Endodermal cell (in vitro differentiated cells): ENCODE data around the gene FBXL16. TPM values are rescaled to one million over a fixed set of nuclear protein-coding genes. Genes with fewer than 3 reads are reported as not detected.

Experiments used
- DNase-seq: peaks from one replicate; pipeline ENCODE4 v3.0.0-alpha.2; 2017
- H3K27ac ChIP-seq: 2 replicates; pipeline ENCODE4 v1.5.1; 2013; ENCODE audit warnings: mild to moderate bottlenecking, low read depth, low read length, moderate library complexity
- H3K27me3 ChIP-seq: 2 replicates; pipeline ENCODE4 v1.6.1; 2013; ENCODE audit warnings: mild to moderate bottlenecking, low read length, moderate library complexity; ENCODE audit not compliant: insufficient read depth, control insufficient read depth, poor library complexity, severe bottlenecking
- H3K36me3 ChIP-seq: 2 replicates; pipeline ENCODE4 v1.7.0; 2013; ENCODE audit warnings: mild to moderate bottlenecking, low read length, moderate library complexity; ENCODE audit not compliant: control insufficient read depth, insufficient read depth
- H3K4me1 ChIP-seq: one replicate; pipeline ENCODE4 v1.7.0; 2013; ENCODE audit warnings: low read length; ENCODE audit not compliant: control insufficient read depth, insufficient read depth
- H3K4me3 ChIP-seq: 2 replicates; pipeline ENCODE4 v1.5.1; 2013; ENCODE audit warnings: mild to moderate bottlenecking, low read length, moderate library complexity
- H3K9ac ChIP-seq: 2 replicates; pipeline ENCODE4 v1.6.1; 2013; ENCODE audit warnings: mild to moderate bottlenecking, low read length, moderate library complexity; ENCODE audit not compliant: poor library complexity, severe bottlenecking; ENCODE audit errors: extremely low read depth
- H3K9me3 ChIP-seq: 2 replicates; pipeline ENCODE4 v1.6.1; 2013; ENCODE audit warnings: mild to moderate bottlenecking, low read length, moderate library complexity; ENCODE audit not compliant: control insufficient read depth
- H3K27ac Mint-ChIP-seq: 2 replicates; pipeline ENCODE4 v1.8.0; 2020; ENCODE audit warnings: mixed read lengths
- H3K27me3 Mint-ChIP-seq: 2 replicates; pipeline ENCODE4 v1.8.0; 2021; ENCODE audit warnings: mild to moderate bottlenecking, mixed read lengths; ENCODE audit not compliant: insufficient read depth
- H3K36me3 Mint-ChIP-seq: 2 replicates; pipeline ENCODE4 v1.8.0; 2020; ENCODE audit warnings: low read depth, mixed read lengths
- H3K4me1 Mint-ChIP-seq: 2 replicates; pipeline ENCODE4 v1.8.0; 2020; ENCODE audit warnings: mixed read lengths
- H3K4me3 Mint-ChIP-seq: 2 replicates; pipeline ENCODE4 v1.8.0; 2020; ENCODE audit warnings: mild to moderate bottlenecking, moderate library complexity, mixed read lengths
- H3K9me3 Mint-ChIP-seq: 2 replicates; pipeline ENCODE4 v1.8.0; 2020; ENCODE audit warnings: mild to moderate bottlenecking, mixed read lengths
- CTCF ChIP-seq: fragments of 200-600 bp; sonication (generic); conservative IDR thresholded peaks from 2 replicates; pipeline ENCODE4 v1.5.0; 2021; ENCODE audit warnings: antibody characterized with exemption, mild to moderate bottlenecking
- WGBS, 2 experiments: methylation state at CpG; one replicate each; pipeline versions ENCODE4 v1.1.5 to v1.1.7; 2013; ENCODE audit warnings: missing lambda C conversion rate in 2 of 2, mixed read lengths in 1 of 2; ENCODE audit not compliant: insufficient coverage in 1 of 2, insufficient read length in 1 of 2; 5-methylcytosine and 5-hydroxymethylcytosine counted together
- total RNA-seq, 2 donors: library from RNA; stranded (reverse); fragmentation: NEBNext Ultra II Directional in 1 of 2; extraction: Animal tissue kit (Norgen Biotek cat#: 25700) in 1 of 2; gene quantifications; 2 replicates in 1 of 2; 3 replicates in 1 of 2; pipeline ENCODE4 v1.2.1, GENCODE V29; 2021

The FBXL16 gene
- total RNA-seq, 2 donors from 2014 or later = 0.38 to 2.2 TPM

DNA sequence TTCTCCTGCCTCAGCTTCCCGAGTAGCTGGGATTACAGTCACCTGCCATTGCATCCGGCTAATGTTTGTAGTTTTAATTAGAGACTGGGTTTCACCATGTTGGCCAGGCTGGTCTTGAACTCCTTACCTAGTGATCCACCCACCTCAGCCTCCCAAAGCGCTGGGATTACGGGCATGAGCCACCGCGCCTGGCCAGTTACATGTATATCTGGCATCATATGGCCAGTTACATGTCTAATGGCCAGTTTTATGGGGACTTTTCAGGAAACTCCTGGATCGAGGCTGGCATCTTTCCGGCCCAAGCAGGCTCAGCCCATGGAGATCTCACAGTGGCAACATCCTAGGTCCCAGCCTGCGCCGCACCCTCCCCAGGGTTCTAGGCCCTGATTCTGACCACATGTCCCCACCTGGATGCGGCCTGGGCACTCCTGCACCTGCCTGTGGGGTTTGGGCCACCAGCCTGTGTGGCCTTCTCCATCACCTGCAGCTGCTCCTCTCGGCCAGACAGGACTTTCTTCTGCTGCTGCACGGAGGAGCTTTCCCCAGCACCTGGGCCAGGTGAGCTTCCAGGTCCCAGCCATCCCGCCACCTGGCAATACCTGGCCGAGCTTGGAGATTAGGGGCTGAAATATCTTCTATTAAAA lies 36.5 kb upstream of the FBXL16 start:
- 93 to 96% methylated on average over 10 to 15 of the region's 15 CpGs for WGBS, 2 experiments
- H3K9ac ChIP-seq = no peak overlapping the region

GRCh38 chr16:740764-741505 lies 35.3 kb upstream of the FBXL16 start, which contains the start of gene CIAO3:
CIAO3 (minus strand) TSS chr16:740997; CDS start chr16:740985, 12 bp downstream.
- Histone ChIP-seq H3K9me3 (no peaks in the 10 kb centered on the region), H3K9ac (peak within 1 kb of the TSS; percentile 80), H3K36me3 (peaks cover 19% of the 10 kb centered on the region), H3K27me3 (no peaks in the 10 kb centered on the region), H3K27ac (no peak within 1 kb of the TSS), H3K4me1 (no peaks in the 10 kb centered on the region), H3K4me3 (peak within 1 kb of the TSS; percentile 85)
- H3K4me1 Mint-ChIP-seq = peaks cover 5% of the 10 kb centered on the region
- WGBS, 2 experiments = 0 to 1% methylated on average over 9 to 79 of the region's 79 CpGs
- H3K9me3 Mint-ChIP-seq = no peaks in the 10 kb centered on the region
- H3K36me3 Mint-ChIP-seq = peaks cover 17% of the 10 kb centered on the region
- peak; percentile 97 for DNase-seq
- peak within 1 kb of the TSS; percentile 87 for H3K27ac Mint-ChIP-seq
- no peaks in the 10 kb centered on the region for H3K27me3 Mint-ChIP-seq
- TF ChIP-seq CTCF = peak; percentile 94
- H3K4me3 Mint-ChIP-seq = peak within 1 kb of the TSS; percentile 68

More for the DNA sequence above, 36.5 kb upstream of the FBXL16 start:
- peaks cover 5% of the 10 kb centered on the region for H3K4me1 Mint-ChIP-seq
- peaks cover 14% of the 10 kb centered on the region for H3K36me3 Mint-ChIP-seq
- no peak overlapping the region for H3K27ac Mint-ChIP-seq
- Histone ChIP-seq H3K4me3 (no peak overlapping the region), H3K27me3 (no peaks in the 10 kb centered on the region), H3K27ac (no peak overlapping the region), H3K4me1 (no peaks in the 10 kb centered on the region), H3K36me3 (peaks cover 10% of the 10 kb centered on the region), H3K9me3 (no peaks in the 10 kb centered on the region)
- DNase-seq = no peak
- no peak for TF ChIP-seq CTCF
- peak overlapping the region; percentile 68 for H3K4me3 Mint-ChIP-seq
- no peaks in the 10 kb centered on the region for H3K9me3 Mint-ChIP-seq
- no peaks in the 10 kb centered on the region for H3K27me3 Mint-ChIP-seq

- Histone ChIP-seq H3K27me3 (no peaks in the 10 kb centered on the region), H3K27ac (no peak overlapping the region), H3K9ac (peak overlapping the region; percentile 80), H3K9me3 (no peaks in the 10 kb centered on the region), H3K4me1 (no peaks in the 10 kb centered on the region), H3K36me3 (peaks cover 24% of the 10 kb centered on the region), H3K4me3 (peak overlapping the region; percentile 85)
- no peak for DNase-seq
- 0% methylated on average over 22 of the region's 22 CpGs; no CpG with 5 or more reads in 1 of the 2 experiments for WGBS, 2 experiments
- H3K9me3 Mint-ChIP-seq = no peaks in the 10 kb centered on the region
- H3K4me1 Mint-ChIP-seq = peaks cover 5% of the 10 kb centered on the region
- H3K27ac Mint-ChIP-seq = peak overlapping the region; percentile 55
- TF ChIP-seq CTCF = no peak
- H3K36me3 Mint-ChIP-seq = peaks cover 21% of the 10 kb centered on the region
- no peaks in the 10 kb centered on the region for H3K27me3 Mint-ChIP-seq
- peak overlapping the region; percentile 68 for H3K4me3 Mint-ChIP-seq
These were observed 34.8 kb upstream of the FBXL16 start for GRCh38 chr16:740459-740763.
